Natural killer cell (primary cell): ENCODE measurements around the gene TTLL11. TPM values are rescaled to one million over a fixed set of nuclear protein-coding genes. Genes with fewer than 3 reads are reported as not detected.

Source experiments
- ATAC-seq, 3 donors: fragments of 150-1000 bp in 2 of 3; fragments of 200-7000 bp in 1 of 3; cut with Tn5 transposase; 1 replicate in 1 of 3; 2 replicates in 2 of 3; pipeline ENCODE4 v1.10.0; 2021; ENCODE audit warnings: mild to moderate bottlenecking in 2 of 3, moderate library complexity in 2 of 3
- DNase-seq, 2 donors: peaks; one replicate each; pipeline versions ENCODE4 v3.0.0 to v3.0.0-alpha.2; 2013 to 2021; ENCODE audit warnings: mixed read lengths in 1 of 2
- H3K27ac ChIP-seq: one replicate; pipeline ENCODE4 v1.5.1; 2013; ENCODE audit warnings: mild to moderate bottlenecking, low read length
- H3K27me3 ChIP-seq: one replicate; pipeline ENCODE4 v1.6.1; 2013; ENCODE audit warnings: low read length; ENCODE audit not compliant: control insufficient read depth, insufficient read depth
- H3K36me3 ChIP-seq: one replicate; pipeline ENCODE4 v1.6.1; 2013; ENCODE audit warnings: low read length; ENCODE audit not compliant: control insufficient read depth, insufficient read depth
- H3K4me1 ChIP-seq: one replicate; pipeline ENCODE4 v1.6.1; 2013; ENCODE audit warnings: low read length; ENCODE audit not compliant: control insufficient read depth, insufficient read depth
- H3K4me3 ChIP-seq: one replicate; pipeline ENCODE4 v1.5.1; 2013; ENCODE audit warnings: low read length
- H3K9me3 ChIP-seq: one replicate; pipeline ENCODE4 v1.6.1; 2013; ENCODE audit warnings: low read length; ENCODE audit not compliant: control insufficient read depth, insufficient read depth
- H3K27ac Mint-ChIP-seq, 2 donors: one replicate each; pipeline ENCODE4 v1.8.0; 2022; ENCODE audit warnings: mild to moderate bottlenecking in 2 of 2, mixed read lengths in 2 of 2, moderate library complexity in 1 of 2
- H3K27me3 Mint-ChIP-seq, 2 donors: one replicate each; pipeline ENCODE4 v1.8.0; 2022; ENCODE audit warnings: low read depth in 2 of 2, mixed read lengths in 2 of 2
- H3K36me3 Mint-ChIP-seq: one replicate; pipeline ENCODE4 v1.8.0; 2022; ENCODE audit warnings: mixed read lengths
- H3K4me1 Mint-ChIP-seq, 2 donors: one replicate each; pipeline ENCODE4 v1.8.0; 2022; ENCODE audit warnings: mixed read lengths in 2 of 2
- H3K4me3 Mint-ChIP-seq: one replicate; pipeline ENCODE4 v1.8.0; 2022; ENCODE audit warnings: mild to moderate bottlenecking, moderate library complexity, mixed read lengths
- H3K9me3 Mint-ChIP-seq, 2 donors: one replicate each; pipeline ENCODE4 v1.8.0; 2022; ENCODE audit warnings: mixed read lengths in 2 of 2
- WGBS: methylation state at CpG from one replicate; pipeline ENCODE4 v1.1.7; 2013; ENCODE audit warnings: missing lambda C conversion rate; ENCODE audit not compliant: insufficient coverage; 5-methylcytosine and 5-hydroxymethylcytosine counted together
- intact Hi-C: fragments of 100-400 bp; cut with micrococcal nuclease; formaldehyde crosslinking; loops from one replicate; pipeline ENCODE4 v1.14.2; 2022
- total RNA-seq, 4 donors: library from RNA; stranded (reverse); fragments of 120-200 nt in 1 of 4; gene quantifications; one replicate each; pipeline versions ENCODE4 v1.2.3 to v1.2.4, GENCODE V29; 2013 to 2022
- TF ChIP-seq, protein P1 (sequence below): fragments of 200-600 bp; IDR thresholded peaks from one replicate; pipeline ENCODE4 v1.8.0; 2022; ENCODE audit warnings: antibody characterized with exemption

TTLL11 gene
- total RNA-seq, 3 donors from 2014 or later (not counting 1 experiment from before 2014, with no cell fraction given): 3.4 to 4.6 (median 3.6) TPM

DNA sequence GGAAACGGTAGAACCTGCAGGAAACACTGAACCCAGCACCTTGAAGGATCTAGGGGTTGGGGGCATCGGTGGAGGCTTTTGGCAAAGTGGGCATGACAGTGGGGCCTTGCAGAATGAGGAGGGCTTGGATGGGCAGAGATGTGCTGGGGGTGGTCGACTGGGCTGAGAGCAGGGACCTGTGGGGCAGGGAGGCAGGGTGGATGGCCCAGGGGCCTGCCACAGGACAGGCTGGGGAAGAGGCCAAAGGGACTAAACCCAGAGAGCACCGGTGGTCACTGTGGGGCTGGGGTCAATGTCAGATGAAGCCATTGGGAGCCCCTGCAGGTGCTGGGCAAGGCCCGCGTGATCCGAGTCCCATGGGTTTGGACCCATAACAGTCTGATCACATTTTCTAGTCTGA lies 266.4 kb downstream of the TTLL11 start:
- Mint-ChIP-seq H3K9me3 (no peaks in the 10 kb centered on the region), H3K27ac (no peak overlapping the region), H3K4me1 (no peaks in the 10 kb centered on the region), H3K36me3 (no peaks in the 10 kb centered on the region), H3K4me3 (no peak overlapping the region), H3K27me3 (no peaks in the 10 kb centered on the region)
- H3K27me3 ChIP-seq: no peaks in the 10 kb centered on the region
- no peak overlapping the region for H3K4me3 ChIP-seq
- H3K4me1 ChIP-seq: peaks cover 2% of the 10 kb centered on the region
- DNase-seq (no peak), ATAC-seq (no peak)
- intact Hi-C loops: no loop called here
- WGBS: 81% methylated on average over 7 of the region's 7 CpGs
- no peaks in the 10 kb centered on the region for H3K9me3 ChIP-seq
- TF ChIP-seq, protein P1, sequence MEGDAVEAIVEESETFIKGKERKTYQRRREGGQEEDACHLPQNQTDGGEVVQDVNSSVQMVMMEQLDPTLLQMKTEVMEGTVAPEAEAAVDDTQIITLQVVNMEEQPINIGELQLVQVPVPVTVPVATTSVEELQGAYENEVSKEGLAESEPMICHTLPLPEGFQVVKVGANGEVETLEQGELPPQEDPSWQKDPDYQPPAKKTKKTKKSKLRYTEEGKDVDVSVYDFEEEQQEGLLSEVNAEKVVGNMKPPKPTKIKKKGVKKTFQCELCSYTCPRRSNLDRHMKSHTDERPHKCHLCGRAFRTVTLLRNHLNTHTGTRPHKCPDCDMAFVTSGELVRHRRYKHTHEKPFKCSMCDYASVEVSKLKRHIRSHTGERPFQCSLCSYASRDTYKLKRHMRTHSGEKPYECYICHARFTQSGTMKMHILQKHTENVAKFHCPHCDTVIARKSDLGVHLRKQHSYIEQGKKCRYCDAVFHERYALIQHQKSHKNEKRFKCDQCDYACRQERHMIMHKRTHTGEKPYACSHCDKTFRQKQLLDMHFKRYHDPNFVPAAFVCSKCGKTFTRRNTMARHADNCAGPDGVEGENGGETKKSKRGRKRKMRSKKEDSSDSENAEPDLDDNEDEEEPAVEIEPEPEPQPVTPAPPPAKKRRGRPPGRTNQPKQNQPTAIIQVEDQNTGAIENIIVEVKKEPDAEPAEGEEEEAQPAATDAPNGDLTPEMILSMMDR: no peak
- no peaks in the 10 kb centered on the region for H3K36me3 ChIP-seq
- H3K27ac ChIP-seq: no peak overlapping the region

DNA sequence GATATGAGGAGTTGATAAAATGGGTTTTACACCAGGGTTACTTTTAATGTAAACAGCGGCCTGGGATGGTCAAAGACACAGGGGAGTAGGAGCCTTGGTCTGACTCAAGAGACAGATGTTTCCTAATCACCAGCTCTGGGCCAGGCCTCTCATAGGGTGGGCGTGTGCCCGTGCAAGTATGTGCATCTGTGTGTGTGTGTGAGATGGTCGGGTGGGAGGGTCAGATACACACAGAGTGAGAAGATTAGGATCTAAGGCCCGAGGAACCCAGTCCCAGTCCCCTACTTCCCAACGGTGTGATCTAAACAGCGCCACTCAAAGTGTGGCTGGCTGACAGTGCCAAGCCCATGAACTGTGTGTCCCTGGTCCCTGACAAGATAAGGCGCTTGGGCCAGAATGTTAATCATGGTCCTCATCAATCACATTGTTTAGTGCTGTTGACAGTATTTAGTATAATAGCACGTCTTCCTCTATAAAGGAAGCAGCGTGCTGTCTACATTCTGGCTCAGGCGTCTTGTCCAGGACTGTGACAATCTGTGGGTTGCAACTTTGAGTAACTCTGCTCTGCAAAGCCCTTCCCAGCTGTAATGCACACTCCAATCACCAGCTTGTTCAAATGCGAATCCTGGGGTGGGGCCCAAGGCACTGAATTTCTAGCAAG lies 267.9 kb downstream of the TTLL11 start:
- peaks cover 2% of the 10 kb centered on the region for H3K4me1 ChIP-seq
- H3K9me3 ChIP-seq: no peaks in the 10 kb centered on the region
- H3K27me3 ChIP-seq: no peaks in the 10 kb centered on the region
- H3K4me1 Mint-ChIP-seq: no peaks in the 10 kb centered on the region
- no peak overlapping the region for H3K27ac ChIP-seq
- H3K36me3 Mint-ChIP-seq: no peaks in the 10 kb centered on the region
- no peak overlapping the region for H3K4me3 Mint-ChIP-seq
- H3K27me3 Mint-ChIP-seq: no peaks in the 10 kb centered on the region
- TF ChIP-seq, protein P1: no peak
- no peaks in the 10 kb centered on the region for H3K9me3 Mint-ChIP-seq
- H3K36me3 ChIP-seq: no peaks in the 10 kb centered on the region
- ATAC-seq: no peak
- no peak overlapping the region for H3K4me3 ChIP-seq
- no peak for DNase-seq
- no peak overlapping the region for H3K27ac Mint-ChIP-seq
- WGBS: 88% methylated on average over 12 of the region's 12 CpGs
- intact Hi-C loops: no loop called here

DNA sequence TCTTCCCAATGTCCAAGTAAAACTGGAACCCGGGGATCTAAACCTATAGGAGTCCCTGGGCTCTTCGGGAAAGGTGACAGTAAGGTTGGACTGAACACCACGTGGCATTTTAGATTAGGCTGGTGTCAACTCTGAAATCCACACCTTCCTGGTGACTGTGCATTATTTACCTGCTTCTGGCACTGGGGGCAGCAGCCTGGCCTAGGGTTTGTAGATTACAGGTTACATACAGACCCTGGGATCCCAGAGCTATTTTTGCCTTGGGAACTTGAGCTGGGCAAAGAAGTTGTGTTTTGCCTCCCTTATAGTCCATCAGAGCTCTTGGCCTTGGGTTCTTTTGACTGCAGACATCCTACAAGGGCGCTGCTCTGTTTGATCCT lies 268.5 kb downstream of the TTLL11 start:
- ATAC-seq: no peak
- intact Hi-C loops: no loop called here
- WGBS: 74% methylated on average over 4 of the region's 4 CpGs

More for the DNA sequence above, 268.5 kb downstream of the TTLL11 start:
- no peaks in the 10 kb centered on the region for H3K27me3 ChIP-seq
- no peaks in the 10 kb centered on the region for H3K36me3 Mint-ChIP-seq
- no peaks in the 10 kb centered on the region for H3K9me3 ChIP-seq
- no peak overlapping the region for H3K27ac Mint-ChIP-seq
- peaks cover 2% of the 10 kb centered on the region for H3K4me1 ChIP-seq
- no peaks in the 10 kb centered on the region for H3K27me3 Mint-ChIP-seq
- H3K36me3 ChIP-seq: no peaks in the 10 kb centered on the region
- no peaks in the 10 kb centered on the region for H3K4me1 Mint-ChIP-seq
- H3K4me3 Mint-ChIP-seq: no peak overlapping the region
- TF ChIP-seq, protein P1: no peak
- no peak overlapping the region for H3K4me3 ChIP-seq
- no peak overlapping the region for H3K27ac ChIP-seq
- no peak for DNase-seq
- no peaks in the 10 kb centered on the region for H3K9me3 Mint-ChIP-seq
